ENCODE data around the gene ACP5.

Gene ACP5

DNA sequence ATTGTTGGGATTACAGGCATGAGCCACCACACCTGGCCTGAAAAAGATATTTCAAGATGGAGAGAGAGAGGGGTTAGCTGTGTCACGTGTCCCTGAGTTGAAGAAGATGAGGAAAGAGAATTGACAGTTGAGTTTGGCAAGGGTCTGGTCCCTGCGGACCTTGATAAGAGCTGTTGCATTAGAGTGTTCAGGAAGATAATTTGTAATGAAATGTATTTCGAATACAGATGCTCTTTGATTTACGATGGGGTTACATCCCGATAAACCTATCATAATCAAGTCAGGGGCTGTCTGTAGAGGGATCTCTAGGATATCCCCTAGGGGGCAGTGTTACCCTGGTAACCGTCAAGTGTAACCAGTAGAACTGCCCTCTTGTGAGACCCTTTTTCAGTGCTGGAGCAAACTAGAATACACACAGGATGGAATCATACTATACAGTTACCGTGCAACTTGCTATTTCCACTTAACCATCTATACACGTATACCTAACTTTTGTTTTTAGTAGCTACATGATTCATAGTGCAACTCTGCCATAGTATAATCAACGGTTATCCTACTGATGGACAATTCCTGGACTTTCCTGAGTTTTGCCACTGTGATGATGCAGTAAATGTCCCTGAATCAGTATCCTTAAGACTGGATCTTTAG, 16.9 kb downstream of the ACP5 start:
- Histone ChIP-seq H3K36me3 (ENCODE audit: control insufficient read depth, insufficient read depth, low read length) (peaks cover 5% of the 10 kb centered on the region), H3K4me3 (ENCODE audit: extremely low read depth, insufficient read depth, low read length, poor library complexity, severe bottlenecking) (no peak overlapping the region), H3K9me3 (ENCODE audit: control insufficient read depth, low read length) (no peaks in the 10 kb centered on the region), H3K27ac (ENCODE audit: low read depth, low read length, severe bottlenecking) (no peak overlapping the region), H3K4me1 (ENCODE audit: control insufficient read depth, insufficient read depth, low read length, poor library complexity, severe bottlenecking) (no peaks in the 10 kb centered on the region)
- WGBS, 2 experiments (ENCODE audit: insufficient coverage in 2 of 2): 34 to 37% methylated on average over 6 to 7 of the region's 9 CpGs

DNA sequence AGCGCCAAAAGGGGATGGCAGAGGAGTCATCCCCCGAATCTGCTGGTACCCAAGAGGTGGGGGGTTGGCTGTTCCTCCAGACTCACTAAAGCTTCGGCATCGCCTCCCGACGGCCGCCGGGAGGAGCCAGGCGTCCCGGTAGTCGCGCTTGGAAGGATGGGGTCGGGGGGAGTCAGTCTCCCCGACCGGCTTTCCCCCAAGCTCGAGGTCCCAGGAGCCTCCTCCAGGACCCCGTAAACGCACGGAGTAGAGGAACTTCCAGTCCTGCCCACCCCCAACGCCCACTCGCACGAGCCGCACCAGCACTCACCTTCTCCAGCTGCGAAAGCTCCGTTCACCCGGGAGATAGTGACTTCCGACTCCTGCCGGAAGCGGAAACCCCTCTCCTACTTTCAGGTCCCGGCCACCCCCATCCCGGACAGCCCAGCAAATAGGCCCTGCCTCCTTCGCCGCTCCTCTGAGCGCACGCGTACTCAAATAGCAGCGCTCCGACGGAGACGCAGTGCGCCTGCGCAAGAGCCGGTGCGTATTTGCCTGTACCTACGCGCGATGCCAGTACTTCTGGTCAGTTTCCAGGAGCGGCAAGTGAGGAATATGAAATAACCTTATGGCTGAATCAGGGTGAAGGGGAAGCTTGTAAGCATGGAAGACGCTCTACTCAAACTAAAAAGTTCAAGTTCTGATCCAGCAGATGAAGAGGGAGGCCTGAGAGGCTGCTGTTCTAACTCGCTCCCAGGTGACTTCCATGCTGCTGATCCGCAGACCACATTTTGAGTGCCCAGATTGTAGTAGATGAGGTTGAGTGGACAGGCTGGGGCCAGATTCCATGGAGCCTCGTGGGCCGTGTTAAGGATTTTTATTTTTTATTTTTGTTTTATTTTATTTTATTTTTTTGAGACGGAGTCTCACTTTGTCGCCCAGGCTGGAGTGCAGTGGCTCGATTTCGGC, 18.3 kb downstream of the ACP5 start, which contains the start of gene ELOF1:
Gene ELOF1 (minus strand): TSS at position 350 of the 948 bp plus-strand sequence. CDS start 4,883 bp downstream, outside the sequence.
- Histone ChIP-seq H3K36me3 (ENCODE audit: control insufficient read depth, insufficient read depth, low read length) (peaks cover 18% of the 10 kb centered on the region), H3K27ac (ENCODE audit: low read depth, low read length, severe bottlenecking) (no peak within 1 kb of the TSS), H3K4me3 (ENCODE audit: extremely low read depth, insufficient read depth, low read length, poor library complexity, severe bottlenecking) (peak within 1 kb of the TSS; percentile 97), H3K4me1 (ENCODE audit: control insufficient read depth, insufficient read depth, low read length, poor library complexity, severe bottlenecking) (no peaks in the 10 kb centered on the region), H3K9me3 (ENCODE audit: control insufficient read depth, low read length) (no peaks in the 10 kb centered on the region)
- WGBS, 2 experiments (ENCODE audit: insufficient coverage in 2 of 2): 0 to 6% methylated on average over 44 to 46 of the region's 57 CpGs

DNA sequence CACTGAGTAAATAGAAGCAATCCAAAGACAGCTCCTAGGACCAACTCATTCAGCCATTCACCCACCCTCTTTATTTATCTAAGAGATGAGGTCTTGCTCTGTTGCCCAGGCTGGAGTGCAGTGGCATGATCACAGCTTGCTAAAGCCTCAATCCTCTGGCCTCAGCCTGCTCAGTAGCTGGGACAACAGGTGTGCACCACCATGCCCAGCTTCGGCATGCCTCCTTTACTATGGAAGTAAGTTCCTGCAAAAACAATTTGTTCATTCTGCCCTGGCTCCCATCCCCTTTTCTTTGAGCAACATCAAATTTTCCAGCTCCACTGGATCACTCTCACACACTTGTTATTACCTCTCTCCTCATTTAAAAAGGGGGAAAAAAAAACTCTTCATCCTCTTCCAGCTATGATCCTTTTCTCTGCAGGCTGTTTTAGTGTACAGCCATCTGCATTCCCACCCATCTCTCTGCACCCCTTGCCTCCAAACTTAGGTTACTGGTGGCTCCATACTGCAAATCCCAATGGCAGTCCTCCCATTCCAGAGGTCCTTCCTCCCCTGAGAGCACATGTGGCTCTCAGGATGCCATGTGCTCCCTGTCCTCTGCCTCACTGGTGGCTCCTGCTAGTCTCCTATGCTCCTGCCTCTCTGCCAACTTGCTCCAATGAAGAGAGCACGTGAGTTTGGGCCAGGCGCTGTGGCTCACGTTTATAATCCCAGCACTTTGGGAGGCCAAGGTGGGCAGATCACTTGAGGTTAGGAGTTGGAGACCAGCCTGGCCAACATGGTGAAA, 20.6 kb downstream of the ACP5 start:
- WGBS, 2 experiments (ENCODE audit: insufficient coverage in 2 of 2): 90 to 100% methylated on average over 1 to 4 of the region's 4 CpGs
- H3K9me3 ChIP-seq (ENCODE audit: control insufficient read depth, low read length): no peaks in the 10 kb centered on the region
- H3K4me1 ChIP-seq (ENCODE audit: control insufficient read depth, insufficient read depth, low read length, poor library complexity, severe bottlenecking): no peaks in the 10 kb centered on the region
- H3K4me3 ChIP-seq (ENCODE audit: extremely low read depth, insufficient read depth, low read length, poor library complexity, severe bottlenecking): no peak overlapping the region
- peaks cover 36% of the 10 kb centered on the region for H3K36me3 ChIP-seq (ENCODE audit: control insufficient read depth, insufficient read depth, low read length)
- no peak overlapping the region for H3K27ac ChIP-seq (ENCODE audit: low read depth, low read length, severe bottlenecking)

DNA sequence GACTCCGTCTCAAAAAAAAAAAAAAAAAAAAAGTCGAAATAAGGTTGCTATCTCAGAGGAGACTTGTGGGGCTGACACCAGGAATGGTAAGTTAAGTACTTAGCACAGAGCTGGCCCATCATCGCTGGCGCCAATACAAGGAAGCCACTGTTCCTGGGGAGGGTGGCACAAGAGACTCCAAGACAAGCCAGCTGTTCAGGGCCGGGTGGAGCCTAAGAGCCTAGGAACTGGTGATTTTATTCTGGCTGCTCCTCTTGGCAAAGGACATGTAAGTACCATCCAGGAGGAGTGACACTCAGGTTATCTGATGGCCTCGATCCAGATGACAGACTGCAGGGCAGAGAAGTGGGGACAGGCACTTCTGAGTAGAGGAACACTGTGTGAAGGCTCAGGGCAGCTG, 22.2 kb downstream of the ACP5 start:
- WGBS, 2 experiments (ENCODE audit: insufficient coverage in 2 of 2): 94 to 96% methylated on average over 3 to 5 of the region's 6 CpGs
- Histone ChIP-seq H3K4me3 (ENCODE audit: extremely low read depth, insufficient read depth, low read length, poor library complexity, severe bottlenecking) (no peak overlapping the region), H3K4me1 (ENCODE audit: control insufficient read depth, insufficient read depth, low read length, poor library complexity, severe bottlenecking) (no peaks in the 10 kb centered on the region), H3K9me3 (ENCODE audit: control insufficient read depth, low read length) (no peaks in the 10 kb centered on the region), H3K27ac (ENCODE audit: low read depth, low read length, severe bottlenecking) (no peak overlapping the region), H3K36me3 (ENCODE audit: control insufficient read depth, insufficient read depth, low read length) (peaks cover 47% of the 10 kb centered on the region)

DNA sequence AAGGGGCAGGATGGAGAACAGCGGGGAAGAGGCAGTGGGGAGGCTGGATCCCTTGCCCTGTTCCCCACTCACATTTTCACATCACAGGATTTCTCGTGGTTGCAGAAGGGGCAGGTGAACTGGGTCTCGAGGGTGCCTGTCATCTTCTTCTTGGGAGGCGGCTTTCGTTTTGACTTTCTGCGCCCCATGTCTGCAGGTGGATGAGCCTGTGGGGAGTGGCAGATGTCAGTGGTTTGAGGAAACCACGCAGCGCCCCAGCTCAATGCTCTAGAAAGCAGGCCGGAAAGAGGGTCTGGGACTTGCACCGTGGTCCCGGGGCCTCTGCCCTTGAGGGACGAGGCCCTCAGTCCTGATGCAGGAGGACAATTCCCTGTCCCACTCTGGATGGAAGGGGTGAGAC, 23.3 kb downstream of the ACP5 start:
- H3K4me3 ChIP-seq (ENCODE audit: extremely low read depth, insufficient read depth, low read length, poor library complexity, severe bottlenecking): no peak overlapping the region
- no peaks in the 10 kb centered on the region for H3K4me1 ChIP-seq (ENCODE audit: control insufficient read depth, insufficient read depth, low read length, poor library complexity, severe bottlenecking)
- no peak overlapping the region for H3K27ac ChIP-seq (ENCODE audit: low read depth, low read length, severe bottlenecking)
- WGBS, 2 experiments (ENCODE audit: insufficient coverage in 2 of 2): 96 to 99% methylated on average over 7 to 11 of the region's 12 CpGs
- H3K9me3 ChIP-seq (ENCODE audit: control insufficient read depth, low read length): no peaks in the 10 kb centered on the region
- peaks cover 57% of the 10 kb centered on the region for H3K36me3 ChIP-seq (ENCODE audit: control insufficient read depth, insufficient read depth, low read length)

DNA sequence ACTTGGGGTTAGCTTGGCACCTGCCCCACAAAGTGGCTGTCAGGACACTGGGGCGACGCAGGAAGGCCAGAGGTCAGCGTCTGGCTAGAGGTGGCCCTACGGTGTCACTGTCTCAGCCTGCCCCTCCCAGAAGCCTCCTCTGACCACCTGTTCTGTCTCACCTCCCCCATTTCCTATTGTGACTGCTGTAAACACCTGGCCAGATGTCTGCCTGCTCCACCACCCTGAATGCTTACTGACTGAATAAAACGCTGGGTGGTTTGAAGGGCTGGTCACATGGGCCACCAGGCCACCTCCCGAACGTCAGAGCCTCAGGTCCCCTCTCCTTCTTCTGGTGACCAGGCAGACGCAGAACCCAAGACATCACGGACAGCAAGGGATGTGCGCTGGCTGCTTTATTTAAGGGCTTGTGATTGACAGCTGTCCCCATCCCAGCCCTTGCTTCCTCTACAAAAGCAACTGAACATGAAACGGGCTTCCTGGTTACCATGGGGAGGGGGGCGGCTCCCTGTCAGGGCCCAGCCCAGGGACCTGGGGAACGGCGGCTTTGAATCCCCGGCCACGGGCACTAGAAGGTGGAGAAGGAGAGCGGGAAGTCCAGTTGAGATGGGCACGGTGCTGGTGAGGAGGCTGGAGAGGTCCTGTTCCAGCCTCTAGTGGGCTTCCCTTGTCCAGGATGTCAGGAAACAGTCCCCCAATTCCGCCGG, 24.6 kb downstream of the ACP5 start:
- Histone ChIP-seq H3K9me3 (ENCODE audit: control insufficient read depth, low read length) (no peaks in the 10 kb centered on the region), H3K27ac (ENCODE audit: low read depth, low read length, severe bottlenecking) (no peak overlapping the region), H3K4me3 (ENCODE audit: extremely low read depth, insufficient read depth, low read length, poor library complexity, severe bottlenecking) (no peak overlapping the region), H3K4me1 (ENCODE audit: control insufficient read depth, insufficient read depth, low read length, poor library complexity, severe bottlenecking) (no peaks in the 10 kb centered on the region), H3K36me3 (ENCODE audit: control insufficient read depth, insufficient read depth, low read length) (peaks cover 64% of the 10 kb centered on the region)
- 94 to 95% methylated on average over 12 to 13 of the region's 20 CpGs for WGBS, 2 experiments (ENCODE audit: insufficient coverage in 2 of 2)

DNA sequence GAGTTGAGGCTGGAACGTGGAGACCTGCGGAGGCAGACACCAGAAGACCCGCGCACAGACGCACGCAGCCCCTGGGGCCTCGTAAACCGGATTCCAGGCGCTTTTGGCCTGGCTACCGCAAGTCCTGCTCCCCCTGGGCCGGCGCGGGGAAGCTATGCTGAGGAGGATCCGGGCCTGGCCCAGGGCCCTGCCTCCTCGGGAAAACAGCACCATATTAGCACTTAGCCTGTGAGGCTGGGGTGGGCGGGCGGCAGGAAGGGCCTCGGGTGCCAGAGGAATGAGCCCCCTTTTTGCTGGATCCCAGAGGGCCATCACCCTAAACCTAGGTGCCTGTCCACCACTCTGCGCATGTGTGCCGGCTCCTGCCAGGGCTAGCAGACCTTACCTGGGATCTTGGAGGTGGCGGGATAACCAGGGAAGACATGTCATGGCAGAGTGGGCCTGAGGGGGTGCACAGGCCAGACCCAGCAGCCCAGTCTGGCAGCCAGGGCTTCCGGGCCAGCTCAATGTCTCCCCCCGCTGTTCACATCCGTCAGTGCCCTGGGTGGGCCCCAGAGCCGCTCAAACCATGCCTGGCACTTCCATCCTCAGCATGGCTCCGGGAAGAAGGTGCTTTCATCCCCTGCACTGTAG, 25.7 kb downstream of the ACP5 start:
- Histone ChIP-seq H3K27ac (ENCODE audit: low read depth, low read length, severe bottlenecking) (peak overlapping the region; percentile 49), H3K36me3 (ENCODE audit: control insufficient read depth, insufficient read depth, low read length) (peaks cover 71% of the 10 kb centered on the region), H3K4me3 (ENCODE audit: extremely low read depth, insufficient read depth, low read length, poor library complexity, severe bottlenecking) (no peak overlapping the region), H3K9me3 (ENCODE audit: control insufficient read depth, low read length) (no peaks in the 10 kb centered on the region), H3K4me1 (ENCODE audit: control insufficient read depth, insufficient read depth, low read length, poor library complexity, severe bottlenecking) (no peaks in the 10 kb centered on the region)
- 84 to 90% methylated on average over 22 to 24 of the region's 26 CpGs for WGBS, 2 experiments (ENCODE audit: insufficient coverage in 2 of 2)

DNA sequence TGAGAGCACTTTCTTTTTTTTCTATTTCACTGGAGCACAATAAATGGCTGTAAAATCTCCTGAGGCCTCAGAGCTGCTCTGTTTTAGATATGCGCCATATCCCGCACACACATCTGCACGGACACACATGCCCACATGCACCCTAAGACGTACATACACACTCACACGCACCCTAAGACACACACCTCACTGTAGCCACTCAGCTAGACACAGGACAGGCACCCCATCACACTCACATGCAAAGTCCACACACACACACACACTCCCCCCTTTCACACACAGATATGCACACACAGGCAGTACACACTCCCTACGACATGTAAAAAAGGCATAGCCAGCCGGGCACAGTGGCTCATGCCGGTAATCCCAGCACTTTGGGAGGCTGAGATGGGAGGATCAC, 27.2 kb downstream of the ACP5 start:
- no peak overlapping the region for H3K27ac ChIP-seq (ENCODE audit: low read depth, low read length, severe bottlenecking)
- no peaks in the 10 kb centered on the region for H3K9me3 ChIP-seq (ENCODE audit: control insufficient read depth, low read length)
- H3K4me1 ChIP-seq (ENCODE audit: control insufficient read depth, insufficient read depth, low read length, poor library complexity, severe bottlenecking): peaks cover 3% of the 10 kb centered on the region
- no peak overlapping the region for H3K4me3 ChIP-seq (ENCODE audit: extremely low read depth, insufficient read depth, low read length, poor library complexity, severe bottlenecking)
- WGBS, 2 experiments (ENCODE audit: insufficient coverage in 2 of 2): 94 to 96% methylated on average over 4 to 6 of the region's 8 CpGs
- H3K36me3 ChIP-seq (ENCODE audit: control insufficient read depth, insufficient read depth, low read length): peaks cover 72% of the 10 kb centered on the region

DNA sequence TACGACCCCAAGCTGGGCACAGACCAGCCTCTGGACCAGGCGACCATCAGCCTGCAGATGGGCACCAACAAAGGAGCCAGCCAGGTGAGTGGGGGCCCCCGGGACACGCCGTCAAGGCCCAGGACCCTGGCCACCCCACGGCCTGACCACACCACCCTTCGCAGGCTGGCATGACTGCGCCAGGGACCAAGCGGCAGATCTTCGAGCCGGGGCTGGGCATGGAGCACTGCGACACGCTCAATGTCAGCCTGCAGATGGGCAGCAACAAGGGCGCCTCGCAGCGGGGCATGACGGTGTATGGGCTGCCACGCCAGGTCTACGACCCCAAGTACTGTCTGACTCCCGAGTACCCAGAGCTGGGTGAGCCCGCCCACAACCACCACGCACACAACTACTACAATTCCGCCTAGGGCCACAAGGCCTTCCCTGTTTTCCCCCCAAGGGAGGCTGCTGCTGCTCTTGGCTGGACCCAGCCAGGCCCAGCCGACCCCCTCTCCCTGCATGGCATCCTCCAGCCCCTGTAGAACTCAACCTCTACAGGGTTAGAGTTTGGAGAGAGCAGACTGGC, 28.0 kb downstream of the ACP5 start:
- 96 to 98% methylated on average over 20 to 23 of the region's 24 CpGs for WGBS, 2 experiments (ENCODE audit: insufficient coverage in 2 of 2)
- no peak overlapping the region for H3K27ac ChIP-seq (ENCODE audit: low read depth, low read length, severe bottlenecking)
- no peak overlapping the region for H3K4me3 ChIP-seq (ENCODE audit: extremely low read depth, insufficient read depth, low read length, poor library complexity, severe bottlenecking)

More for the DNA sequence above, 28.0 kb downstream of the ACP5 start:
- Histone ChIP-seq H3K9me3 (ENCODE audit: control insufficient read depth, low read length) (no peaks in the 10 kb centered on the region), H3K4me1 (ENCODE audit: control insufficient read depth, insufficient read depth, low read length, poor library complexity, severe bottlenecking) (peaks cover 6% of the 10 kb centered on the region), H3K36me3 (ENCODE audit: control insufficient read depth, insufficient read depth, low read length) (peaks cover 69% of the 10 kb centered on the region)
